GM18499 (cell line): ENCODE results near the gene TMEM221.

ENCODE experiments used
- ATAC-seq: cut with Tn5 transposase; IDR thresholded peaks from one replicate; pipeline ENCODE4 v1.9.1; 2021; ENCODE audit warnings: moderate number of reproducible peaks; ENCODE audit not compliant: insufficient read depth, unreplicated experiment

Gene TMEM221

GRCh38 chr19:17447704-17448130 is 751 bp downstream of the TMEM221 start:
- ATAC-seq: no peak

GRCh38 chr19:17445526-17446165 is 2.8 kb downstream of the TMEM221 start:
- ATAC-seq: no peak

- no peak for ATAC-seq
Observed at GRCh38 chr19:17441241-17442021, 7.0 kb downstream of the TMEM221 start.

DNA sequence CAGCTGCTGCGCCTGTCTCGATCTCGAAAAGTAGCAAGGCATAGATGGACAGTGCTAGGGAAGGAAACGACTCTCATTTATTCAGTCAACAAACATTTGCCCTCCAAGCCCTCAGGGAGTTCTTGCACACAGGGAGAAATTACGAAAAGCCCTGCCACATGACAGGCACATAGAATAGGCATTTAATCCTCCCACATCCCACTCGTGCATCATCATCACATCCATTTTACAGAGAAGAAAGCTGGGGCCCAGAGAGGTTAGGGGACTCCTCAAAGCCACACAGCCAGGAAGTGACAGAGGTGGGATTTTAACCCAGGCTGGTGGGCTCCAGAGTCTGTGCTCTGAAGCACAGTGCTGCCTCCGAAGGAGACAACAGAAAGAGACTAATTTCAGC is 11.6 kb downstream of the TMEM221 start:
- ATAC-seq: no peak

DNA sequence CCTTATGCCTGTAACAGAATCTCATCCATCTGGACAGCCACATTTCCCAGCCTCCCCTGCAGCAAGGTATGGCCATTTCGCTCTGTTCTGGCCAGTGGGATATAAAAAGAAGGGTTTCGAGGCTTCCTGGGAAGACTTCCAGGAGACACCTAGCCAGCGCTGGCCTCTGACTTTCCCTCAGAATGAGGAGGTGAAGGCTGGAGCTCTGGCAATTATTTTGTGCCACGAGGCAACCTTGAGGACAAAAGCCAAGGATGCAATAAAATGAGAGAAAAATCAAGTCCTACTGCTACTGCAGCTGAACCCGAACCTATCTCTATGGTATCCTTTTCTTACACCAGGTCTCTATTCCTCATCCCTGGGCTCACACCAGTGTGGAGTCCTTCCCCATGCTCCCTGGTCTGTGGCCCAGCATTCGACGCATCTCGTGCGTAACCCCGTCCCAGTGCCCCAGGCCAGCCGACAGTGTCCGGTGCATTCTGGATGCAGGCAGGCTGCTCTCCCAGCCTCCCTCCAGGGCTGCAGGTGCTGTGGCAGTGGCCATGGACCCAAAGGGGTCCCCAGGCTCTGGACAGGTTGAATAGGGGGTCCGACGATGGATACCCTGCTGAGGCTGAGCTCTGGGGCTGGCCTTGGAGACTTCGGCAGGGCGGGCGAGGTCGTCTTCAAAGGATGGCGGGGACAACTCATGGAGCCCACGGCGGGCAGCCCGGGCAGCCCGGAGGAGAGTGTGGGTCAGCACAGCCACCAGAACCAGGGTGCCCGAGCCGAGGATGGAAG is 12.2 kb downstream of the TMEM221 start:
- ATAC-seq: no peak

DNA sequence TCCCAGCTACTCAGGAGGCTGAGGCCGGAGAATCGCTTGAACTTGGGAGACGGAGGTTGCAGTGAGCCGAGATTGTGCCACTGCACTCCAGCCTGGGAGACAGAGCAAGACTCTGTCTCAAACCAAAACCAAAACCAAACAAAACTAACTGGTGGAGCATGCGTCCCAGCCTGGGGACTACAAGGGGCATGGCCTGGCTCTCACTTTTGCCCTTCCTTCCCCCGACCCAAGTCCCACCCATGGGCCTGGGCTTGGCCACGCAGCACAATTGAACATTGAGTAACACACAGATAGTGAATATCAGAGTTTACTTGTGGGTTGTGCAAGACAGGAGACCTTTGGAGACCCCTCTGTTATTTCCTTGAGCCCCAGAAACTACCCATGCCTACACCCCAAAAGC is 13.2 kb downstream of the TMEM221 start:
- no peak for ATAC-seq

GRCh38 chr19:17431417-17431816 is 17.1 kb downstream of the TMEM221 start:
- ATAC-seq: no peak

DNA sequence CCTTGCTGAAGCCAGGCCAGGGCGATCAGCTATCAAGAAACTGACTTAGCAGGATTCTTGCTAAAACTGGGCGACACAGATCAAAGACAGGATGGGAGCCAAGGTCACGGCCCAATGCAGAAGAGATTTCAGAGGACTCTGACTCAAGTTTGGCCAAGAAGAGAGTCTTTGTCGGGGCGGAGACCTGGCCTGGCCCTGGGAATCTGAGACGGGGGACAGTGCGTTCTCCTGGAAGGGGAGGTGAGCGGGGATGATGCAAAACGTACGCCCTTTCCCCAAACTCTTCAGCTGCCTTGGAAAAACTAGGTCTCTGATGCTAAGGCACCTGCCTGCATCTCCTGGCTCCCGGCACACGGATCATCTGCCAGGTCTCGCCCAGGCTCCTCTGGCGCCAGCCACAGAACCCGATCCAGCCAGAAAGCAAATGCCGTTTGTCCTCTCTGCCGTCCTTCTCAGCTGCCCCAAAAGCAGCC is 18.8 kb downstream of the TMEM221 start:
- no peak for ATAC-seq

DNA sequence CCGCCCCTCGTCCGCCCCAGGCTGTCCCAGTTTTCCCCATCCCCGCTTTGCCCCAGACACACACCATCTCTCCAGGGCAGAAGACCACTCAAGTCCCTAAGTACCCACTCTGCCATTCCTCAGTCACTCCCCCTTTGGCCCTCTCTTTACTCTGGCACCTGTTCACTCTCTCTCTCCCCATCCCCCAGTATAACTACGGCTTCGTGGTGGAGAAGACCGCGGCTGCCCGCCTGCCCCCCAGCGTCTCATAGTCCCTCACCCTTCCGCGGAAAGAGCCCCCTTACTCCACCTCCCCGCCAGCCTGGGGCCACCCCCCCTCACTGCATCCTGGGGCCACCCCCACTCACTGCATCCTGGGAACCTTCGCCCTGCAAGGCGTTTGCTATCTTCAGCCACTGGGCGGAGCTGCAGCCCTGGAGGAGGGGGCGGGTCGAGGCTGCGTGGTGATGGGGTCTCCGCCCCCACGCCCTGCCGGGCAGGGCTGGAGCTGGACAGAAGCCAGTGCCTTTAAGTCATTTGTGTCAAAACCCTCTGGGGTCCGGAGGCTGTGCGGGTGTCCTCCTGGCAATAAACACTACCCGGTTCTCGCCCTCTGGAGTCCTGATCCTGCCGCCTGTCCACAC is 23.6 kb downstream of the TMEM221 start:
- no peak for ATAC-seq

DNA sequence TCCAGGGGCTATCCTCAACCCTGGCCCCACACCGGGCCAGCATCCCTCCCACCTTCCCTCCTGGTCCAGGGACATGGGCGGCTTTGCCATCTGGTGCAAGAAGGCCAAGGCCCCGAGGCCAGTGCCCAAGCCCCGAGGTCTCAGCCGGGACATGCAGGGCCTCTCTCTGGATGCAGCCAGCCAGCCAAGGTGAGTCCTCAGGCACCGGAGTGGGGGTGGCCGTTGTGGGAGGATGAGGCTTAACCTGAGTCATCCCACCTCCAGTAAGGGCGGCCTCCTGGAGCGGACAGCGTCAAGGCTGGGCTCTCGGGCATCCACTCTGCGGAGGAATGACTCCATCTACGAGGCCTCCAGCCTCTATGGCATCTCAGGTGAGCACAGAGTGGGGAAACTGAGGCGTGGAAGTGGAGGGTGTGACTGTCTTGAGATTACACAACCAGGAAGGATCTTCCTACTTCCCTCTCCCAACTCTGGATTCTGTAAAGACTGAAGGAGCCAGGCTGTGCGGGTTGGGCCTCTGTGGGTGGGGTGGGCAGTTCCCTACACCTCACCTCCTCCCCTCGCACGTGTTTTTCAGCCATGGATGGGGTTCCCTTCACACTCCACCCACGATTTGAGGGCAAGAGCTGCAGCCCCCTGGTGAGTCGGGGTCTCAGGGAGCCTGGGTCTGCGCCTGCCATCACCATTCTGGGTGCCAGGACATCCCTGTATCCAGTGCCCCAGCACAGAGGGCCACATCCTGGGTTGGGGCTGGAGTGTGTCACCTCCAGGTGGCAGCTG is 24.8 kb downstream of the TMEM221 start:
- ATAC-seq: no peak

- no peak for ATAC-seq
Observed at GRCh38 chr19:17421942-17422341, 26.5 kb downstream of the TMEM221 start.

GRCh38 chr19:17420475-17420924 is 28.0 kb downstream of the TMEM221 start:
- ATAC-seq: no peak

DNA sequence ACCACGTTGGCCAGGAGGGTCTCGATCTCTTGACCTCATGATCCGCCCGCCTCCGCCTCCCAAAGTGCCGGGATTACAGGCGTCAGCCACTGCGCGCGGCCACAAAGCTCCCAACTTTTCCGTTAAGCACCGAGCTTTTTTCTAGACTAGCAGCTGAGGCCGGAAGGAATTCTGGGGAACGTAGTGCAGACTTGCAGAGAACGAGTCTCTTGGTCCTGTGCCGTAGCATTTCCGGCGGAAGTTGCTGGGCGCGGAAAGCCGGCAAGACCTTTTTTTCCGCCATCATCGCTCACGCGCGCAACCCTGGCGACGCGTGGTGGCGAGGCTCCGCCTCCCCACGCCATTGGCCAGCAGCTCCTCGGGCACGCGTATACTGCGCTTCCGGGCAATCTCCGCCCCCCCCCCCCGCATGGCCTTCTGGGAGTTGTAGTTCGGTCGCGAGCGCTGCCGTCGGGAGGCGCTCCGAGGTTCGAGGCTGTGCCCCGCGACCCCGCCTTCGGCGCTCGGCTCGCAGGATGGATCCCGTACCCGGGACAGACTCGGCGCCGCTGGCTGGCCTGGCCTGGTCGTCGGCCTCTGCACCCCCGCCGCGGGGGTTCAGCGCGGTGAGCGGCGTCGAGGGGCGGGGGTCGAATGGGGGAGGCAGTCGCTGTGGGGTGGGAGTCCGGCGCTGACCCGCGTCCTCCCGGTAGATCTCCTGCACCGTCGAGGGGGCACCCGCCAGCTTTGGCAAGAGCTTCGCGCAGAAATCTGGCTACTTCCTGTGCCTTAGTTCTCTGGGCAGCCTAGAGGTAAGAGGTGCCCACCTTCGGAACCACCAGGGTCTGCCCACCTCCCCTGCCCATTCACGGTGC is 28.6 kb downstream of the TMEM221 start, which contains the start of gene MVB12A:
TSS of gene MVB12A (plus strand) at position 427 of the 854 bp plus-strand sequence. CDS start at position 516, 89 bp downstream.
- peak; percentile 50 for ATAC-seq

- ATAC-seq: no peak
Observed at GRCh38 chr19:17419154-17419620, 29.3 kb downstream of the TMEM221 start.

- ATAC-seq: no peak
Observed at GRCh38 chr19:17418710-17419109, 29.8 kb downstream of the TMEM221 start.

- ATAC-seq: no peak
Observed at GRCh38 chr19:17415121-17415520, 33.3 kb downstream of the TMEM221 start.

DNA sequence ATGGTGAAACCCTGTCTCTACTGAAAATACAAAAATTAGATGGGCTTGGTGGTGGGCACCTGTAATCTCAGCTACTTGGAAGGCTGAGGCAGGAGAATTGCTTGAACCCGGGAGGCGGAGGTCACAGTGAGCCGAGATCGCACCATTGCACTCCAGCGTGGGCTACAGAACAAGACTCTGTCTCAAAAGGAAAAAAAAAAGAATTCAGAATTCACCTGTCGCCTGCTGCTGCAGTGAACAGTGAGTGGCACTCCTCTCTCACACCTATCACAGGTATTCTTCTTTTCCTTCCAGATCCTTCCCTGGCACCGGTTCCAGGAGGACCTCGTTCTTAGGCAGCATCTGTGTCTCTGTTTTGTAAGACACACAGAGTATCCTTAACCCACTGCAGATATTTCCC is 34.4 kb downstream of the TMEM221 start:
- ATAC-seq: no peak

DNA sequence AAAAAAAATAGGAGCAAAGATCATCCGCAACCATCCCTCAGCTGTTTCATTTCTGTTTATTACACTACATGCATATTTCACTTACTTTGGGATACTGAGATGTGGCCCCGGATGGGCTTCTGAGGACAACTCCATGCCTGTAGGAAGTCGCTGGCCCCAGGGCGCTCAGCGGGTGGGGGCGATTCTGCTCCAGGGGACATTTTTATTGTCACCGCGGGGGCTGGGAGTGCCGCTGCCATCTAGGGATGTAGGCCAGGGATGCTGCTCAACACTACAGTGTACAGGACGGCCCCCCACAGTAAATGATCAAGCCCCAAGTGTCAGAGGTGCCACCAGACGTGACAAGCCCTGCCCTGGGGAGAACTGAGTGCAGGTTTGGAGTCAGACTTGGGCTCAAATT is 36.7 kb downstream of the TMEM221 start:
- no peak for ATAC-seq

GRCh38 chr19:17409990-17410389 is 38.5 kb downstream of the TMEM221 start:
- ATAC-seq: no peak
